SKM-1 treated with dmso at 0.1 percent for 144 hours (cell line): ENCODE data around the gene STK32C.

Experiments
- DNase-seq: peaks from one replicate; lab custom pipeline; 2025; ENCODE audit not compliant: unreplicated experiment; lab: John Stamatoyannopoulos, UW

The STK32C gene

GRCh38 chr10:132186488-132187429 is 121.0 kb downstream of the STK32C start, which contains the start of gene DPYSL4:
DPYSL4 (plus strand) TSS chr10:132186948; CDS start chr10:132187064, 116 bp downstream.
- no peak for DNase-seq

GRCh38 chr10:132185601-132186487 is 121.9 kb downstream of the STK32C start:
- no peak for DNase-seq

DNA sequence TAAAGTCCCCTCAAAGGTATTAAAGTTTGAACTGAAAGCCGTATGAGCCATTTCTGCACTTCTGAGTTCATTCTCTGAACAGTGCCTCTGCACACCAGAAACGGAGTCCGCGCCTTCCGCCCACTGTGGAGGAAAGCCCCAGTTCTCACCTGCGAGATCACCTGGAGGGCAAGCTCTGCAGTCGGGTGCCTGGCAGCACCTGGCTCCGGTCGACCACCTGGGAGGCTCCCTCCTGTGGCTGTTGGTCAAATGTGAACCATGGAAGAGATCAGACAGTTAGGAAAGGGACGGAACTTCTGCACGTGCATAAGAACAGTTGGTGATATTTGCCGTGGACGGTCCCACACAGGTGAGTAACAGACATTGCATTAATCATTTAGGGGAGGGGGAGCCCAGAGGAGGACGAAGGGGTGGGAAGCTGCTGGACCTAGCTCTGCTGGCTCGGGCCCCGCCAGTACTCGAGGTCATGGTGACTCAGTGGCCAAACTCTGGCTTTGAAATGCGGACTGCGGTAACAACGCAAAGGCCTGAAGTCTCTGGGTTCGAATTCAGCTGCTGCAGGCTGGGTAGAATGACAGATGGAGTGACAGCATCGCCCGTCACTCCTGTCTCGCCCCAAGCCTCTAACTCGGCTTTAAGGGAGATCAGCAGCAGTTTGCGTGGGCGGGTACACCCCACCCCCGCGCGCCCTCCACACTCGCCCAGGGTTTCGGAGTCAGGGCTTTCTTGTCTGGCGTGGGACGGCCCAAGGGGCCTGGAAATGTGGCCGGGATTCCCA is 122.7 kb downstream of the STK32C start:
- DNase-seq = no peak

DNA sequence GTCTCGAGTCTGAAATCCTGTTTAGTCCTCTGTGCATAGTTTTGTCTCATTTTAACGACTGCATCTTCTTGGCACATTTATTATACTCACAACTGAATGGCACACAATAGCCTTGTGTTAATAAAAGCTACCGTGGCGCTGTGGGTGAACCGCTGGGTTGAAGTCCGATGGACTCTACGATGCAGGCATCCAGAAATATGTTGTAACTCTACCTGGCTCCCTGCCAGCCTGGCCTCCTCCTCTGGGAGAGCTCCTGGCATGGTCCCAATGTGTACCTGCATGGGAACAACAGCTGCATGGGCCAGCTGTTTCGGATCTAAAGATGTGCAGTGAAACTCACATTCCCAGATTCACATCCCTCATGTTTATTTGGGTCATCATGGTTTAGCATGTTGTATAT is 124.7 kb downstream of the STK32C start:
- DNase-seq = no peak

GRCh38 chr10:132182591-132182990 is 125.2 kb downstream of the STK32C start:
- no peak for DNase-seq

DNA sequence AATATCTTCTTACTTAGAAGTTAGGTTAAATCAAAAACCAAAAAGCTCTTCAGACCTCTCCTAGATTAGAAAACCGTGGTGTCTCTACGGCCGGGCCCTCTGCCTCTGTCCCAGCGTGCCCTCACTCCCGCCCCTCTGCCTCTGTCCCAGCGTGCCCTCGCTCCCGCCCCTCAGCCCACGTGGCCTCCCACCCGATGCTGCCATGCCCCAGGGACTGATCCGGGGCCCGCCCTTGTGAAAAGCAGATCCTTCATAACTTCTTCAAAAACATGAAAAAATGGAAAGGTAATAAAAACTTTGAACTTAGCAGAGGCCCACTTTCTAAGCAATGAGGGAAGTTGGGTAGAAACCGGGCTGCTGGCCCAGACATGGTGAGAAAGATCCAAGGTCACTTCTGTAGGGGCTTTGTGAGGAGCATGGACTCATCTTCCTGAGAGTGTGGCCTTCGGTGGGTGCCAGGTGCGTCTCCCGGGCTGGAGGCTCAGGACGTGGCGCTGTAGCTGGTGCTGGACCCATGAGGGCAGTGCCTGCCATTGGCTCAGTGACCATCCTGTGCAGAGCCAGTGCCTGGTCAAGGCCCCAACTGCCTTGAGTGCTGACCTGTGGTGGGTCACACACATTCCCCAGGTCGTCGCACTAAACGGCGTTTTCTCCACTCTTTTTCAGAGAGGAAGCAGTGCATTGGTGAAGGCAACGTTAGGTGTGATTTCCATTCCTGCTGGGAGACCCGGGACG is 125.9 kb downstream of the STK32C start:
- no peak for DNase-seq

GRCh38 chr10:132180736-132181135 is 127.0 kb downstream of the STK32C start:
- DNase-seq = no peak

DNA sequence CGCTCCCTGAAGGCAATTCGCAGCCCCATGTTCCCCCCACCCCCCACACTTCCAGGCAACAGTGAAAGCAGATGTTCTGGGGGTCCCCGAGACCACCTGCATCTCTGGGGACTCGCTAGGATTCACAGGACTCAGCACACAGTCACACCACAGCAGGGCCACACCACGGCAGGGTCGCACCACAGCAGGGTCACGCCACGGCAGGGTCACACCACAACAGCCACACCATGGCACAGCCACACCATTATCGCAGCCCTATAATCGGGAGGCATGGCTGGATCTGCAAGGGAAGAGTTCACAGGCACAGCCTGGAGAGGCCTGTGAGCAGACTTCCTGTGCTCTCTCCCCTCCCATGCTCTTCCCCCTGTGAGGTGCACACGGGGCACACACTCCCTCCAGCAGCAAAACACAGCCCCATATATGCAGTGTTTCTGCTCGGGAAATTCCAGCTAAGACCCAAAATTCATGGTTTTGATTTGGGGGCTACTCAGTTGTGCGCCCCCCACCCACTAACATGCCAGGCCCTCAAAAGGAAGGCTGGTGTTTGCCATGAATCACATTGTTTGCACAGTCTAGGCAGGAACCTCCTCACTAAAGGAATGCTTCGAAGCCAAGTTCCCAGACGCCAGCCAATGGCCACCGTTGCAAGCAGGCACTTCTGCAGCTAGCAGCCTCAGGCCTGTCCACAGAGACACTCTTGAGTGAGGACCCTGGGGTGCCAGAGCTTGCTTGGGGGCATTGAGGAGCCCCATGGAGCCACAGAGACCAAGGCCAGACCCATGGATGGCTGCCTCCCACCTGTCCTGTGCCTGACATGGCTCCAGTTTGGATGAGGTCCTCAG is 128.0 kb downstream of the STK32C start:
- no peak for DNase-seq

GRCh38 chr10:132178672-132179545 is 128.8 kb downstream of the STK32C start:
- DNase-seq = no peak

GRCh38 chr10:132178046-132178445 is 129.7 kb downstream of the STK32C start:
- no peak for DNase-seq

DNA sequence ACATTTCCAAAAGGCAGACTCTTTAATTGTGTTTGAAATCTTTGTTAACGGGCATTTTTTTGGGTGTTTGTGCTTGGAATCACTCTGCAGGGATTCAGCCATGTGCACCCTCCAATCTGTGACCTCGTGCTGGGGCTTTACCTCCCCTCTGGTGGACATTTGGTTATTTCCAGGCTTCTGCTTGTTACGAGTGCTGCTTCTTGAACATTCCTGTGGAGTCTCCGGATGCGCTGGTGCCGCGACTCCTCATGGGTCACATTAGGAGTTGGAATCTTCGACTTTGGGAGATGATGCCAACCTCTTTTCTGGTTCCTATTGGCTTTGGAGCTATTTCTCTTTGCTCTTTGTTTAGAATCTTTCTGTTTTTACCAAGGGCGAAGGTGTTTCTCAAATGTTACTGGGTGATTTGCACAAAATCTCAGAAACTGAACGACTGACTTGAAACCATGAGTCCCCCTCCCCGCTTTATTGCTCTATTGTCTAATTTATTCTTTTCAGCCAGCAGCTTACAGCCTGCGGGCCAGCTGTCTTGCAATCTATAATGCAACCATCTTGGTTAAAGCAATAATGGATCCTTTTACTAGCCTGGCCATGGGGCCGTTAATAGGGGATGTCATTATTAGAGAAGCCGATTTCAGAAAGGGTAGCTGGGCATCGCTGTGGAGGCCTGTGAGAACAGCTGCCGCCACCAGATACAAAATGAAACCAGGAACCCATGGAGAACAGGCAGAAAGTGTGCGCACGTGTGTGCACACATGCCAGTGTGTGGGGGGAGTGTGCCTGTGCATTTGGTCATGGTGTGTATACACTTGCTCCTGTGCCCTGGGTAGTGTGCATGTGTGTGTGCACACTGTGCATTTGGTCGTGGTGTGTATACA is 130.9 kb downstream of the STK32C start:
- no peak for DNase-seq

DNA sequence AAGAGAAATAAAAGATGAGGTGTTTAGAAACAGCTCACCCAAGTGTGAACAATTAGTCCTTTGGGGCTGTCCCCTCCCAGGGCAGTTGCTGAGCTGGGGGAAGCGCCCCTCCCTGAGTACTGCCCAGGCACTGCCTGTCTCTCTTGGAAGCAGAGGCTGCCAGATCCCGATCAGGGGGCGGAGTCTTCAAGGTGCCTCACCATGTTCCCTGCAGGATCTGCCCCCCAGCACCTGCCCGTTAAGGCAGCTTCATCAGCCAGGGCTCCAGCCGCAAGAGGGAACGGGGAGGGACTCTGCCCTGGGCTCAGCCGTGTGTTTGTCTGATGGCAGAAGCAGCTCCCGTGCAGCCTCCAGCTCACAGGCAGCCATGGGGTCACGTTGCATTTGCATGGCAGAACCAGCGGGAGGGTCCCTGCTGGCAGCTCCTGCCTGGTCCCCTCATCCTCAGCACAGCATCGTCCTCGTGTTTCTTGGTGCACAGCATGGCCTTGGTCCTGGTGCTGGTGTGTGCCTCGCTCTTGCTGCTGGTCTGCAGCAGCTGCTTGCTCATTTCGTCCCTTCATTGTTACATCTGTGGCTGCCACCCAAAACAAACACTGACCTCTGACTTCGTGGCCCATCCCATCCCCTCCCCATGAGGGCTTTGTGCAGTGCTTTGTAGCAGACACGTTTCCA is 131.7 kb downstream of the STK32C start:
- DNase-seq = no peak

DNA sequence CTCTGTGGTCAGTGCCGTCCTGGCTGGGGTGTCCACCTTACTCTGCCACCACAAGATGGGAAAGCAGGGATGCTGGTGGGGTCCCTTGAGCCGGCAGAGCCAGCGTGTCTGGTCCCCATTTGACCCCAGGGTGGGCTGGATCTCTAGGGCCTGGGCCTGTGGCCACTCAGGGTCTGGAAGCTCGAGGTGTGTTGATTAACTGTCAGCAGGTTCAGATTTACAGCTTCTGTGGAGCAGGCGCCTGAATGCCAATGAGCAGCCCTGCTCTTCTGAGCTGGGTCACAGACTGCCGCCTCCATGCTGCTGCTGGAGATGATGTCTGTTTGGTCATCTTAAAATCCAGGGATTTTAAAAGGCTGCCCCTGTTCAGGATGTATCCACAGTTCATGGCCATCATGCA is 132.3 kb downstream of the STK32C start:
- no peak for DNase-seq

DNA sequence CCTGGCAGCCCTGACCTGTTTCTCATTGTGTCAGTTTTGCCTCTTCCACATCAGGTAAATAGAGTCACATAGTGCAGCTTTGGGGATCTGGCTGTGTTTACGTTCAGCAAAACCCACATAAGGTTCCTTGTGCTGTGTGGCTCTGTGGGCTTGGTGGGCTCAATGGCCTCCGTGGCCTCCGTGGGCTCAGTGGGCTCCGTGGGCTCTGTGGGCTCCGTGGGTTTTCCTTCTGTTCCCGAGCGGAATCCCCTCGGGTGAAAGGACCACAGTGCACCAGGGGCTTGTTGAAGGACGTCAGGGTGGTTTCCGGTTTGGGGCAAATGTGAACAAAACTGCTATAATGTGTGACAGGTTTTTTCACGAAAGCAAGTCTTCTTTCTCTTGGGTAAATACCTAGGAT is 133.5 kb downstream of the STK32C start:
- DNase-seq = no peak

GRCh38 chr10:132173185-132173584 is 134.6 kb downstream of the STK32C start:
- DNase-seq = no peak

DNA sequence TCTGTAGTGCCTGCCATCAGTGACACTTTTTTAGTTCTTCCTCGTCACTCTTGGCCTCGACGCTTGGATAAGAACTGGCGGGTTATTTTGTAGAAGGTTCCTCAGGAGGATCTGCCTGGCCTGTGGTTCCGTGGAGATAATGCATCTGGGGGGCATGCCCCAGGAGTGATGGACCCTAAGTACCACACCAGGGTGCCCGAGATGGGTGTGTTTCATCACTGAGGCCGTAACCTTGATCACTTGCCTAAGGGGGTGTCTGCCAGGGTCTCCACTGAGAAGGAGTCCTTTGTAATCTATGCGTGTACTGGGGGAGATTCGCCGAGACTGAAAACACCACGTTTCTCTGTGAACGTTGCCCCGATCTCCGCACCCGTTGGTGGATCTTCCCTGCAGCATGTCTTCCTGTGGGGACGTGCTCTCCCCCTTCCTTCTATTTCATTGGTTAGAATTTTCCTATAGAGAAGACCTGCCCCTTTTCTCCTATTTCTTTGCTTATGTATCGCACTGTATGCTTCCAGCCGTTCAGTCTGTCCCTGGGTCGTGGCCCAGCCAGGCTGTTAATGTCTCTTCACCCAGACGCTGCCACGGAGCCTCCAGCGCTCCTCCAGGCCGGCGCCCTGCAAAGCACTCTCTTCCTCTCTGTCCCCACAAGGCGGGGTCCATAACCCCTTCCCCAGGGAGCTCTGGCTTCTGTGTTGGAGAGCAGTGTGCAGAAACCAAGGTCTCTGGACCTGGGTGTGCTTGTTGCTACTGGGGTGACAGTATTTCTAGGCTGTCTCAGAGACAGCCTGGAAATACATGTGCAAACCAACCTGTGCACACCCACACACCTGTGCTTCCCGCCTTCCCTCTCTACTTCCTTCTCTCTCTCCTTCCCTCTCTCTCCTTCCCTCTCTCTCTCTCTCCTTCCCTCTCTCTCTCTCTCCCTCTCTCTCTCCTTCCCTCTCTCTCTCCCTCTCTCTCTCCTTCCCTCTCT is 135.4 kb downstream of the STK32C start:
- DNase-seq = no peak
